ENCODE data around the gene TMTC1. TPM values are rescaled to one million over a fixed set of nuclear protein-coding genes. Genes with fewer than 3 reads are reported as not detected.

The TMTC1 gene
- polyA plus RNA-seq, 1 of the 3 experiments (the other 2 are of a cell fraction) = 0.13 TPM

- Histone ChIP-seq H3K9ac (no peak overlapping the region), H4K20me1 (ENCODE audit: insufficient read depth) (no peaks in the 10 kb centered on the region), H3K36me3 (replicated peaks in 1 of 2; ENCODE audit: control insufficient read depth in 1 of 2, insufficient read depth in 2 of 2, low read length in 1 of 2) (no peaks in the 10 kb centered on the region), H3K27me3 (ENCODE audit: insufficient read depth) (no peaks in the 10 kb centered on the region), H3K4me3 (ENCODE audit: low read depth in 2 of 2, low read length in 1 of 2) (no peak overlapping the region), H3K9me2 (no peaks in the 10 kb centered on the region), H3K4me1 (ENCODE audit: control insufficient read depth in 1 of 2, insufficient read depth in 2 of 2, low read depth in 1 of 2, low read length in 1 of 2) (no peaks in the 10 kb centered on the region), H3K4me2 (no peak overlapping the region), H2AFZ (ENCODE audit: low read depth) (no peak overlapping the region), H3K27ac (ENCODE audit: low read depth in 2 of 2, low read length in 1 of 2) (no peak overlapping the region), H3F3A (replicated peaks; ENCODE audit: insufficient read depth) (no peaks in the 10 kb centered on the region), H3K79me2 (ENCODE audit: insufficient read depth) (no peaks in the 10 kb centered on the region), H3K9me3 (no peaks in the 10 kb centered on the region)
- 68% methylated on average over 2 of the region's 2 CpGs for WGBS (ENCODE audit: low lambda C conversion rate)
- ChIA-PET CTCF (interaction anchor here (1.0 kb wide), 1 partner anchor 12 kb away, joined by 3 read pairs; no protein-coding TSS in a partner anchor), POLR2A (no interaction called here)
- TF ChIP-seq EP300 (IDR thresholded peaks at IDR 0.05; ENCODE audit: borderline replicate concordance in 1 of 2, low read depth in 1 of 2, low read length in 1 of 2) (no peak), SMC3 (IDR thresholded peaks at IDR 0.05; ENCODE audit: low read depth, low read length) (no peak), GABPA (IDR thresholded peaks at IDR 0.05; ENCODE audit: low read depth) (no peak), MAX (IDR thresholded peaks at IDR 0.05; ENCODE audit: low read depth) (no peak)
- TF ChIP-seq, protein P1, sequence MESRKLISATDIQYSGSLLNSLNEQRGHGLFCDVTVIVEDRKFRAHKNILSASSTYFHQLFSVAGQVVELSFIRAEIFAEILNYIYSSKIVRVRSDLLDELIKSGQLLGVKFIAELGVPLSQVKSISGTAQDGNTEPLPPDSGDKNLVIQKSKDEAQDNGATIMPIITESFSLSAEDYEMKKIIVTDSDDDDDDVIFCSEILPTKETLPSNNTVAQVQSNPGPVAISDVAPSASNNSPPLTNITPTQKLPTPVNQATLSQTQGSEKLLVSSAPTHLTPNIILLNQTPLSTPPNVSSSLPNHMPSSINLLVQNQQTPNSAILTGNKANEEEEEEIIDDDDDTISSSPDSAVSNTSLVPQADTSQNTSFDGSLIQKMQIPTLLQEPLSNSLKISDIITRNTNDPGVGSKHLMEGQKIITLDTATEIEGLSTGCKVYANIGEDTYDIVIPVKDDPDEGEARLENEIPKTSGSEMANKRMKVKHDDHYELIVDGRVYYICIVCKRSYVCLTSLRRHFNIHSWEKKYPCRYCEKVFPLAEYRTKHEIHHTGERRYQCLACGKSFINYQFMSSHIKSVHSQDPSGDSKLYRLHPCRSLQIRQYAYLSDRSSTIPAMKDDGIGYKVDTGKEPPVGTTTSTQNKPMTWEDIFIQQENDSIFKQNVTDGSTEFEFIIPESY (IDR thresholded peaks at IDR 0.05; ENCODE audit: borderline replicate concordance, low read depth) = no peak
- no peak for DNase-seq
Measured at GRCh38 chr12:29451888-29452287, 331.9 kb downstream of the TMTC1 start.
